Endothelial cell of umbilical vein (primary cell): ENCODE measurements around the gene SECISBP2. TPM values are rescaled to one million over a fixed set of nuclear protein-coding genes. Genes with fewer than 3 reads are reported as not detected.

ENCODE experiments used
- BruUV-seq: library from RNA; stranded (reverse); fragments of 400-500 nt; replicated peaks from 2 replicates; lab custom pipeline; 2021; lab: Mats Ljungman, UMichigan
- CTCF ChIA-PET: fragments of 300-600, 350-600 bp; sonication (Branson Sonifier 250); formaldehyde crosslinking; loops from one replicate; lab custom pipeline; 2021; ENCODE audit warnings: antibody characterized with exemption, inconsistent platforms; lab: Charles Lee
- POLR2A ChIA-PET: fragments of 300-600, 350-600 bp; sonication (Branson Sonifier 250); formaldehyde crosslinking; loops from one replicate; lab custom pipeline; 2021; ENCODE audit warnings: antibody characterized with exemption, inconsistent platforms; lab: Charles Lee
- DNase-seq: peaks from one replicate; pipeline ENCODE4 v3.0.0-alpha.2; 2011; ENCODE audit warnings: low read depth, low spot score
- FAIRE-seq: peaks from 2 replicates; lab custom pipeline; 2011; peaks lifted over from hg19 to GRCh38; lab: Jason Lieb, UNC
- H2AFZ ChIP-seq: 2 replicates; pipeline ENCODE4 v1.6.0; 2012; ENCODE audit warnings: low read depth, low read length, control low read depth, inconsistent platforms
- H3K27ac ChIP-seq: 2 replicates; pipeline ENCODE4 v1.5.1; 2011; ENCODE audit warnings: low read depth, mild to moderate bottlenecking, control low read depth, low read length, moderate library complexity; ENCODE audit not compliant: insufficient read depth
- H3K27me3 ChIP-seq, 2 experiments: 2 replicates each; pipeline versions ENCODE4 v1.6.0 to v1.6.1; 2011; ENCODE audit warnings: low read length in 2 of 2, mixed read lengths in 1 of 2; ENCODE audit not compliant: control insufficient read depth in 2 of 2, insufficient read depth in 2 of 2
- H3K36me3 ChIP-seq, 2 experiments: 2 replicates in 1 of 2; 3 replicates in 1 of 2; pipeline ENCODE4 v1.5.1; 2011; ENCODE audit warnings: low read length in 2 of 2, mild to moderate bottlenecking in 1 of 2, moderate library complexity in 1 of 2; ENCODE audit not compliant: control insufficient read depth in 2 of 2, insufficient read depth in 2 of 2; ENCODE audit errors: extremely low read depth in 1 of 2
- H3K4me1 ChIP-seq: 3 replicates; pipeline ENCODE4 v1.5.1; 2011; ENCODE audit warnings: mild to moderate bottlenecking, low read length; ENCODE audit not compliant: control insufficient read depth, insufficient read depth; ENCODE audit errors: extremely low read depth
- H3K4me2 ChIP-seq: 2 replicates; pipeline ENCODE4 v1.6.1; 2011; ENCODE audit warnings: low read length, control low read depth, mixed read lengths; ENCODE audit not compliant: insufficient read depth
- H3K4me3 ChIP-seq, 3 experiments: fragments of 200-600 bp in 1 of 3; sonication (generic), shearing (Covaris generic) in 1 of 3; replicated peaks in 1 of 3; 2 replicates each; pipeline ENCODE4 v1.5.1; 2011 to 2016; ENCODE audit warnings: control low read depth in 3 of 3, low read length in 3 of 3, mild to moderate bottlenecking in 2 of 3, inconsistent platforms in 1 of 3, low read depth in 1 of 3, moderate library complexity in 1 of 3; ENCODE audit not compliant: insufficient read depth in 1 of 3
- H3K79me2 ChIP-seq: 2 replicates; pipeline ENCODE4 v1.6.0; 2012; ENCODE audit warnings: low read length, inconsistent platforms; ENCODE audit not compliant: control insufficient read depth, insufficient read depth
- H3K9ac ChIP-seq: replicated peaks from 2 replicates; pipeline ENCODE3; 2011; ENCODE audit warnings: low read length, control low read depth; ENCODE audit not compliant: insufficient read depth; ENCODE audit errors: extremely low read depth
- H3K9me1 ChIP-seq: replicated peaks from 3 replicates; pipeline ENCODE4 v1.6.0; 2011; ENCODE audit warnings: mild to moderate bottlenecking, low read length; ENCODE audit not compliant: control insufficient read depth, insufficient read depth; ENCODE audit errors: extremely low read depth
- H3K9me3 ChIP-seq: replicated peaks from 2 replicates; pipeline ENCODE4 v1.5.1; 2012; ENCODE audit warnings: low read length, inconsistent platforms; ENCODE audit not compliant: control insufficient read depth, insufficient read depth
- H4K20me1 ChIP-seq: replicated peaks from 2 replicates; pipeline ENCODE3; 2011; ENCODE audit warnings: mild to moderate bottlenecking, low read length; ENCODE audit not compliant: control insufficient read depth, insufficient read depth; ENCODE audit errors: extremely low read depth
- CTCF ChIP-seq, 2 donors: IDR thresholded peaks; 1 replicate in 1 of 2; 2 replicates in 1 of 2; pipeline ENCODE4 v1.5.1; 2011; ENCODE audit warnings: low read length in 2 of 2, mild to moderate bottlenecking in 2 of 2, moderate library complexity in 2 of 2, control low read depth in 1 of 2, inconsistent platforms in 1 of 2, low read depth in 1 of 2; ENCODE audit not compliant: insufficient read depth in 1 of 2; ENCODE audit errors: extremely low read depth in 1 of 2
- EZH2 ChIP-seq: IDR thresholded peaks from 2 replicates; pipeline ENCODE4 v1.6.1; 2012; ENCODE audit warnings: borderline replicate concordance, low read depth, mild to moderate bottlenecking, moderate library complexity, low read length, inconsistent platforms; ENCODE audit not compliant: severe bottlenecking
- FOS ChIP-seq: IDR thresholded peaks from 2 replicates; pipeline ENCODE4 v1.6.1; 2011; ENCODE audit warnings: mild to moderate bottlenecking, low read length, moderate library complexity, borderline replicate concordance; ENCODE audit not compliant: insufficient read depth
- GATA2 ChIP-seq: IDR thresholded peaks from 2 replicates; pipeline ENCODE4 v1.7.0; 2011; ENCODE audit warnings: low read depth, mild to moderate bottlenecking, moderate library complexity, mixed read lengths, low read length; ENCODE audit not compliant: insufficient read length, insufficient read depth
- JUN ChIP-seq: IDR thresholded peaks from 2 replicates; pipeline ENCODE4 v1.6.1; 2011; ENCODE audit warnings: borderline replicate concordance, low read depth; ENCODE audit not compliant: insufficient read length, insufficient read depth
- MAX ChIP-seq: IDR thresholded peaks from 2 replicates; pipeline ENCODE4 v1.6.1; 2011; ENCODE audit not compliant: insufficient read depth, insufficient read length
- MYC ChIP-seq: IDR thresholded peaks from one replicate; pipeline ENCODE4 v1.6.1; 2011; ENCODE audit warnings: mild to moderate bottlenecking, low read depth, low read length
- POLR2A ChIP-seq: IDR thresholded peaks from 2 replicates; pipeline ENCODE4 v1.6.1; 2012; ENCODE audit warnings: low read depth, mild to moderate bottlenecking, control low read depth, low read length
- POLR2AphosphoS5 ChIP-seq: IDR thresholded peaks from 2 replicates; pipeline ENCODE4 v1.6.1; 2012; ENCODE audit warnings: low read depth, mild to moderate bottlenecking, control low read depth, low read length, moderate library complexity; ENCODE audit not compliant: insufficient read depth
- dilution Hi-C: fragments of 300-500 bp; cut with MboI; formaldehyde crosslinking; loops from one replicate; pipeline ENCODE4 v1.15.0; 2019; ENCODE audit warnings: low sequenced_read_pairs; ENCODE audit not compliant: extremely low pct_ligation_motif_present
- intact Hi-C: fragments of 100-400 bp; cut with micrococcal nuclease; formaldehyde crosslinking; loops from one replicate; pipeline ENCODE4 v1.10.0; 2022
- polyA plus RNA-seq, 4 experiments: library from polyadenylated mRNA; depleted of rRNA in 3 of 4; stranded (reverse) in 3 of 4; unstranded in 1 of 4; fragments of >200 nt; gene quantifications; 2 replicates each; pipeline versions ENCODE4 v1.2.1 to v1.2.3, GENCODE V29; 2011 to 2012; ENCODE audit warnings: missing spikeins in 1 of 4
- total RNA-seq: library from RNA; stranded (reverse); gene quantifications from 2 replicates; pipeline ENCODE4 v1.2.3, GENCODE V29; 2021

The SECISBP2 gene
- total and polyA plus RNA-seq, 2 donors (not counting 3 experiments of a cell fraction or from before 2014, with no cell fraction given) = 22.7 to 36.3 TPM

- ChIA-PET POLR2A (no interaction called here), CTCF (interaction anchor here (1.0 kb wide), 1 partner anchor 9 kb away, joined by 3 read pairs; no protein-coding TSS in a partner anchor)
- no peak for FAIRE-seq
- H3K36me3 ChIP-seq = no peaks in the 10 kb centered on the region
- no peaks in the 10 kb centered on the region for H3K9me1 ChIP-seq
- H3K9me3 ChIP-seq = no peaks in the 10 kb centered on the region
- H4K20me1 ChIP-seq = no peaks in the 10 kb centered on the region
- H3K27ac ChIP-seq = no peak overlapping the region
- no peaks in the 10 kb centered on the region for H3K27me3 ChIP-seq
- no peak overlapping the region for H3K4me2 ChIP-seq
- TF ChIP-seq MAX (no peak), POLR2AphosphoS5 (no peak), JUN (no peak), MYC (no peak), CTCF (IDR thresholded peaks at IDR 0.05; ENCODE audit: extremely low read depth in 1 of 2, insufficient read depth in 1 of 2, low read depth in 1 of 2, low read length in 2 of 2) (no peak), FOS (no peak), GATA2 (no peak), POLR2A (no peak), EZH2 (no peak)
- H3K4me3 ChIP-seq = no peak overlapping the region
- no peaks in the 10 kb centered on the region for H3K79me2 ChIP-seq
- no TSS peak for BruUV-seq
- DNase-seq = no peak
- H2AFZ ChIP-seq = no peak overlapping the region
- dilution Hi-C loops = no loop called here
- intact Hi-C loops = loop anchor here (10.0 kb wide), 1 partner anchor 229 kb away; no protein-coding TSS in a partner anchor
- H3K4me1 ChIP-seq = no peaks in the 10 kb centered on the region
- H3K9ac ChIP-seq = no peak overlapping the region
Measured at GRCh38 chr9:89273528-89274279, 44.6 kb upstream of the SECISBP2 start.
